Dermis microvascular lymphatic vessel endothelial cell (primary cell): ENCODE data around the gene RARB. TPM values are rescaled to one million over a fixed set of nuclear protein-coding genes. Genes with fewer than 3 reads are reported as not detected.

ENCODE experiments used
- DNase-seq, 2 donors: peaks; one replicate each; pipeline versions ENCODE4 v3.0.0 to v3.0.0-alpha.2; 2010; ENCODE audit warnings: low read depth in 2 of 2
- total RNA-seq: library from RNA; depleted of rRNA; stranded (reverse); fragments of >200 nt; gene quantifications from 2 replicates; pipeline ENCODE4 v1.2.1, GENCODE V29; 2014

The RARB gene
- total RNA-seq, 1 donor from 2014 or later: 0.26 TPM

DNA sequence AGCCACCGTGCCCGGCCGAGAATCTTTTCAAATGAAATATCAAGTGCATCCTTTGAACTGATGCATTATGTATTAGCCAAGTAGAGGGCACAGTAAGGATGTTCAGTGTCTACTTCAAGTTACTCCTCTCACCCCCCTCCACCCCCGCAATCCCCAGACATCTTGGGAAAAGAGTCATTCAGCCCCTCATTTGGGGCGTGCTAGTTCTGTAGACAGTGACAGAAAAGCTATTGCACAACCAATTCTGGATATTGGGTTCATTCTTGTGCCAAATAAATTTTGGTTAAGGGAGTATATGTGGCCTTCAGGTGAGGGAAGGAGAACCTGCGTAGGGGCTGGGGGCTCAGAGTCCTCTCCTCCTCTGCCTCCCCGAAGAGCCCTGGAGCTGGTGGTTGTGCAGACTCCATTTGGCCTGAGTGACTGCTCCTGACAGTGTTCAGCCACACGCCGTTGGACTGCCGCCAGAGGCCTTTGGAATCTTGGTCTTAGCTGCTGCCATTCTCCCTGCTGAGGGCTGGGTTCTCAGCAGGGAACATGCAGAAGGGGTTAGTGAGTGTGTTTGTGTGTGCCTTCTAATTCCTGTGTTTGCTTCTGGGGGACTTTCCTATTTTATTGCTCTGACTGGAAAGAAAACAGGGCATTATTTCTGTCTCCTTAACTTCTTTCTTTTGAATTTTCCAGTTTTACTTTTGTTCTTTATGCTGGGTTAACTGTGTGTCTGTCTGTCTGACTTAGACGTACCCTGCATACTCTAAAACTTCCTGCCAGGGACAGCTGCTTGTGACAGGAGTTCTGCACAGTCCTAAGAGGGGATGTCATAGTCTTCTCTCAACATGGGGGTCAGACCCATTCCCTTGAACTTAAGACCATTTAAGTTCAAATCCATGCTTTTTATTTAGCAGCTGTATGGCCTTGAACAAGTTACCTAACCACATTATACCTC, 21.0 kb downstream of the RARB start:
- no peak for DNase-seq

GRCh38 chr3:25449857-25450256, 21.8 kb downstream of the RARB start:
- DNase-seq: no peak

- no peak for DNase-seq
Observed at GRCh38 chr3:25452192-25452591, 24.1 kb downstream of the RARB start.

DNA sequence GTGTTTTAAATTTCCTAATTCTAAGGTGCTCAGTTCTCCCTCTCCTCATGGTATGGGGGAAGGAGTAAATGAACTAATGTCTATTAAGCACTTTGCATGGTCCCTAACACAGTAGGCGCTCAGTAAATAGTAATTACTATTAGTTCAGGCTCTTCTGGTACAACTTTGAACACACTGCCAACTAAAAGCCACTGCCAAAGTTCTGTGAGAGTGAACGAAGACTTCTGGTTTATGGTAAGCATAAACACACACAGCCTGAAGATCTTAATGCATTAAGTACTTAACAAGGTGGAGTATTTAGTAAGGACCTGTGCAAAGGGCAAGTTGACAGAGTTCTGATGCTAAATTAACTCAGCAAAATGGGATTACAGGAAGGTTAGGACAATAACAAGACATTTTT, 24.7 kb downstream of the RARB start:
- DNase-seq: no peak

DNA sequence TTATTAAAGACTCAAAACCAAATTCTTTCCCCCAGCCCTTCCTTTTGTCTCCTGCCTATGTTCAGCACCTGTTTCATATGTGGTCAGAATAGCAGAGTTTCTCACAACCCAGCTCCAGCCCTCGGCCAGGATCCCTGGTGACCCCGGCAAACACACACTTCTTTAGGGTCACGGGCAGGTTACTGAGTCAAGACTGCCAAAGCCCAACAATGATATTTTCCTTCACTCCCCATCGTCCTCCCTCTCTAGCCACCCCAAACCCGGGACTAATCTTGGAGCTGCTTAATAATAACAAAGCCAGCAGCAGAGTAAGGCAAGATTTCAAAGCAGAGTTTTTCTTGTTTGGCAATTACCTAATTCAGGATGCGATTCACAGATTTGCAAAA, 25.5 kb downstream of the RARB start:
- no peak for DNase-seq

- no peak for DNase-seq
Observed at GRCh38 chr3:25454005-25454927, 26.2 kb downstream of the RARB start.

GRCh38 chr3:25455441-25456132, 27.5 kb downstream of the RARB start:
- DNase-seq: no peak

DNA sequence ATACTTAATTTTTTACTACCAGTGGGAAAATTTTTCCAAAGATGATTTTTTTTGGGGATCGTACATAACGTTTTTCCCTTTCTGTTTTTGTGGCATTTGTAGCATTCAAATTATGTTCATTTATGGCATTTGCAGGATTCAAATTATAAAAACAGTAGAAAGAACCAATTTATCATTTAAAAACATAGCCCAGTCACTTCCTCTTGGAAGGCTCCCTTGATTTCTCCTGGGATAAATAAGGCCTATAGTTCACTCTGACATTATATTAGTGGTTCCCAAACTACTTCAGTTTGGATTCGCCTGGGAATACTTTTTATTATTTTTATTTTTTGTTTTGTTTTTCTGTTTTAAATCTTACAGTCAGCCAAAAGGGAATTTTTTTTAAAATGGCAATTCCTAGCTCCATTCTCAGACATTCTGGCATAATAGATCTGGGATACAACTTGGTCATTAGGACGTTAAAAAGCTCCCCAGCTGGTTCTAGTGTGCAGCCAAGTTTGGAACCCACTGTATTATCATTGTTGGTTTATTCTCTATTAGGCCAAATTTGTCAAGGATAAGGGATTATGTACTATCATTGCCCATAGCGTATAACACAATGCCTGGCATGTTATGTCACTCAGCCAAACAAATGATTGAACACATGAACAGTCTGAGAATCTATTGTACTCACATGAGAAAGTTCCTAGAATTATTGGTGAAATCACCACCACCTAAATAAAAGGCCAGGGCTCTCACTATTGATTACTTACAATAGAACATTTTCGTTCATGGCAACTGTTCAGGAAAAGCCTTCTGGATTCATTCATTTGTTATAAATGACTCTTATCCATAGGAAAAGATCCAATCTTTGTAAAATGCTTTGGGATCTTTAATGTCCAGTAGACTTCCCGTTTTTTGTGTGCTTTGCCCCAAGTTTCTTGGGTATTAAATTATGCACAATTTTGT, 28.9 kb downstream of the RARB start:
- no peak for DNase-seq

- peak in 1 of 2 donors; percentile 3 for DNase-seq
Observed at GRCh38 chr3:25457671-25458419, 29.8 kb downstream of the RARB start.

DNA sequence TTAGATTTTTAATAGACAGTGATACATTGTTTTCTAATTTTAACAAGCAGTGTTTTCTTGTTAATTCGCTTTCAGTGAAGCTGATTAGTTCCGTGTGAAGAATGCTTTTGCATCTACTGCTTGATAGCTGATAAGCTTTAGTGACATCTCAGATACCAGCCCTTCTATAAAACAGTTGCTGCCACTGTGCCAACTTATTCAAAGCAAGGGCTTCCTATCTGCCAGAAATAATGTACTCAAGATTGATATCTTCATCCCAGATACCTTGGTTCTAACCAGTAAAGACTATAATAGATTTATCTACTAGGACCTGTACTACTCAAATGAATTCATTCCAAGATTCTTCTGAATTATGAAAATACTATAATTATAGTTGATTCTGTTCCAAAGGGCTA, 30.4 kb downstream of the RARB start:
- no peak for DNase-seq

DNA sequence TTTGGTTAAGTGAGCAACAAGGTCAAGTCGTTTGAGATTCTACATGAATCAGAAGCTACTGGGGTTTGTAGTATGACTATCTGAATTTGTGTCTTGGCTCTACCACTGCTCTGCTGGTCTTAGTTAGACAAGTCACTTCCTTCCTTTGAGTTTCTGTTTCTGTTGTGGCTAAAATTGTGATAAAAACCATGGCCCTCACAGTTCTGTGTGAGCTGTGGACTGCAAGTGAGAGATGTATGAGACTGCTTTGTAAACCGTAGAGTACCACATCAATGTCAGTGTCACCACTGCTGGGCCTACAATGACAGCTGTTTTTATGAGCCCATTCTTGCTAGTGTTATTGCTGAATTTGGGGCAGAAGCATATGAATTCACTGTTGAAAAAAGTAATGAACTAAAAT, 32.7 kb downstream of the RARB start:
- DNase-seq: no peak

GRCh38 chr3:25461946-25462345, 33.9 kb downstream of the RARB start:
- no peak for DNase-seq

GRCh38 chr3:25462495-25462894, 34.4 kb downstream of the RARB start:
- no peak for DNase-seq

GRCh38 chr3:25463836-25464418, 35.9 kb downstream of the RARB start:
- no peak for DNase-seq

DNA sequence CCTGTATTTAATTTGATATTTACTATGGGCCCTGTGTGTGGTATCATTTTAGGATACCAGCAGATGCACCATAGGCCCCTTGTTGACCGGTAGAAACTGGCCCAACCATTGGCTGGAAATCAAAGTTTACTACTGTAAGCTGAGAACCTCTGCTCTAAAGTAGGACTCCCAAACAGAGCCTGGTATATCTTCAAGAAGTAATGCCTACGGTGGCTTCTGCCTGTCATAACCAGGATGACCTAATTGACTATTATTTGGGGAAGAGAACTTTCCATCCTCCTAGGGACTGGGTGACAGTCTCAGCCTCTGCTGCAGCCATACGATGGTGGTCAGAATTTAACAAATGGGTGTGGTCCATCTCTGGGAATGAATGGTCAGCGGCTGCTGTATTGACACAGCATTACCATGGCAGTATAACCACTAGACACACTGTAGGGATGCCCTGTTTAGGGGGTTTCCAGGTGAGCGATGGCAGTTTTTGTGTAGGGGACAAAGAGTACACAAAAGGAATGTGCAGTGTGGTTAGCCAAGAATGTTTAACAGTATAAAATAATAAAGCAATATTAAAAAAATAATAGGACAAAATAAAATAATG, 37.3 kb downstream of the RARB start:
- DNase-seq: no peak

DNA sequence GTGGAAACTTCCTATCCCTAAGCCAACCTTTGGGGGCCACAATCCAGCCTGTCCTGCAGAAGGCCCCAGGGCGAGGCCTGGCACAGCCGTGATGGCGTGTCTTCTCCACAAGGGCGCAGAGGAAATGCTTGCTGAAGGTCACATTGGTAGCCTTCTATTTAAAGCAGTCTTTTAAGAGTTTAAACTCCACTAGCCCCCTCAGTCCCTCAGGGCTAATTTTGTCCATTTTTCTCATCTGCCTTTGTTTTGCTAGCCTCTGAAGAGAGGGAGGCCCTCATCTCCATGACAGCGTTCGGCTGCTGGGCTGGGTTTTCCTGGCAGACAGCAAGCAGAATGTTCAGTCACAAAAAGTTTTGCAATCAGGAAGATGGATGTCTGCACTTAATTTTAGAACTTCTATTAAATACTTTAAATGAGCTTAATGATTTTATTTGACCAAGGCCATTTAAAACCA, 40.8 kb downstream of the RARB start:
- no peak for DNase-seq

- no peak for DNase-seq
Observed at GRCh38 chr3:25469558-25469957, 41.5 kb downstream of the RARB start.

DNA sequence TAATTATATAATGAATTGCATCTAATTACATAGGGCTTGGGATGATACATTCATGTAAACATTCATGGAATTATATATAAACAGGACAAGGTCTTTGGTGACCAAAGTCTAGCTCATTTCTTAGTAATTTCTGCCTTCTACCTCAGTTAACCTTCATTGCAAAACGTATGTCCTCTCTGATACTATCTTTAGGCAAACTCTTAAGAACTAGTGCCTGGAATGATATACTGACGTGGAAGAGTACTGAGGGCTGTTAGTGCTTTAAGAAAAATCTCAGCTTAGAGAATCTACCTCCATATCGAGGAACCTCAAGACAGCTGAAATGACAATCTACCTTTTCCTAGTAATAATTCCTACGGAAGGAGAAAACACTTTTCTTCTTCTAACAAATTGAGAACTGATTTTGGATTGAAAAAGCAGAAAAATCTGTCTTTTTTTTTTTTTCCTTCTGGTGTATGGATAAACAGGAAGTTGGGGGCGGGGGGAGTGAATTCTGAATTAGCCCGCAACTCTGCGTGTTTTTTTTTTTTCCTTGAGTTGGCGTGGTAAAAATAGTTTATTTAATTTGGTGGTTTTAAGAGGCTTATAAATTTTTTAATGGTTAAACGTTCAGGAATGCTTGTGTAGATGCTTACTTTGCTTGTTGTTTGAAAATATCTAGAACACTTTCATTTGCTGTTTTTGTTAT, 43.2 kb downstream of the RARB start:
- DNase-seq: no peak
